Smooth muscle cell (in vitro differentiated cells): ENCODE data around the gene NFKBIA. TPM values are rescaled to one million over a fixed set of nuclear protein-coding genes. Genes with fewer than 3 reads are reported as not detected.

Experiments used
- DNase-seq: peaks from one replicate; lab custom pipeline; 2025; ENCODE audit not compliant: unreplicated experiment; lab: John Stamatoyannopoulos, UW
- H2AFZ ChIP-seq: fragments of 200-600 bp; sonication (generic); 2 replicates; pipeline ENCODE4 v1.6.0; 2016; ENCODE audit warnings: antibody characterized with exemption, low read depth, mild to moderate bottlenecking
- H3F3A ChIP-seq: fragments of 200-600 bp; sonication (generic); 2 replicates; pipeline ENCODE4 v1.6.0; 2017; ENCODE audit warnings: antibody characterized with exemption, low read depth
- H3K27ac ChIP-seq: fragments of 200-600 bp; sonication (generic); 2 replicates; pipeline ENCODE4 v1.5.1; 2016; ENCODE audit warnings: low read depth, mild to moderate bottlenecking
- H3K27me3 ChIP-seq: fragments of 200-600 bp; sonication (generic); 2 replicates; pipeline ENCODE4 v1.6.1; 2016; ENCODE audit warnings: low read depth, mild to moderate bottlenecking
- H3K36me3 ChIP-seq: fragments of 200-600 bp; sonication (generic); 2 replicates; pipeline ENCODE4 v1.5.1; 2016; ENCODE audit warnings: low read depth
- H3K4me1 ChIP-seq: fragments of 200-600 bp; sonication (generic); 2 replicates; pipeline ENCODE4 v1.5.1; 2016; ENCODE audit warnings: low read depth
- H3K4me2 ChIP-seq: fragments of 200-600 bp; sonication (generic); 2 replicates; pipeline ENCODE4 v1.6.0; 2016; ENCODE audit warnings: mild to moderate bottlenecking
- H3K4me3 ChIP-seq: fragments of 200-600 bp; sonication (generic); 2 replicates; pipeline ENCODE4 v1.5.1; 2016; ENCODE audit warnings: mild to moderate bottlenecking
- H3K79me2 ChIP-seq: fragments of 200-600 bp; sonication (generic); 2 replicates; pipeline ENCODE4 v1.6.0; 2016; ENCODE audit warnings: low read depth, mild to moderate bottlenecking
- H3K9ac ChIP-seq: fragments of 200-600 bp; sonication (generic); 2 replicates; pipeline ENCODE4 v1.6.0; 2016; ENCODE audit warnings: low read depth
- H3K9me3 ChIP-seq: fragments of 200-600 bp; sonication (generic); replicated peaks from 2 replicates; pipeline ENCODE4 v1.5.1; 2016; ENCODE audit warnings: low read depth
- H4K20me1 ChIP-seq: fragments of 200-600 bp; sonication (generic); 2 replicates; pipeline ENCODE4 v1.6.0; 2016; ENCODE audit warnings: low read depth
- CTCF ChIP-seq: fragments of 200-600 bp; sonication (generic); IDR thresholded peaks from 2 replicates; pipeline ENCODE4 v1.5.1; 2017; ENCODE audit warnings: borderline replicate concordance, mild to moderate bottlenecking, antibody characterized with exemption; ENCODE audit not compliant: insufficient read depth, poor library complexity, severe bottlenecking
- WGBS: methylation state at CpG from one replicate; pipeline ENCODE4 v1.1.7; 2016; ENCODE audit warnings: low lambda C conversion rate; 5-methylcytosine and 5-hydroxymethylcytosine counted together
- polyA plus RNA-seq: library from polyadenylated mRNA; unstranded; fragments of >200 nt; fragmentation: Nextera tagmentation; extraction: Ambion mirVana; gene quantifications from 2 replicates; pipeline ENCODE4 v1.2.1, GENCODE V29; 2016
- total RNA-seq: library from RNA; depleted of rRNA; stranded (reverse); fragments of >200 nt; gene quantifications from 2 replicates; pipeline ENCODE4 v1.2.3, GENCODE V29; 2014

The NFKBIA gene
- total and polyA plus RNA-seq, 2 experiments from 2014 or later: 215 to 223 TPM

- Histone ChIP-seq H3K79me2 (no peaks in the 10 kb centered on the region), H2AFZ (no peak overlapping the region), H3K4me1 (peaks cover 35% of the 10 kb centered on the region), H4K20me1 (no peaks in the 10 kb centered on the region), H3K9ac (peak overlapping the region; percentile 89), H3K9me3 (no peaks in the 10 kb centered on the region), H3K36me3 (no peaks in the 10 kb centered on the region), H3K27me3 (no peaks in the 10 kb centered on the region), H3K4me2 (peak overlapping the region; percentile 3), H3K4me3 (no peak overlapping the region), H3F3A (peaks cover 8% of the 10 kb centered on the region), H3K27ac (peak overlapping the region; percentile 97)
- WGBS: 68% methylated on average over 12 of the region's 12 CpGs
- no peak for DNase-seq
- TF ChIP-seq CTCF: no peak
These were observed 38.5 kb downstream of the NFKBIA start for GRCh38 chr14:35366056-35366451.

- Histone ChIP-seq H3K9ac (peak overlapping the region; percentile 89), H3K79me2 (no peaks in the 10 kb centered on the region), H3K36me3 (no peaks in the 10 kb centered on the region), H2AFZ (peak overlapping the region; percentile 66), H3K4me3 (no peak overlapping the region), H3K27ac (peak overlapping the region; percentile 97), H3K27me3 (no peaks in the 10 kb centered on the region), H3K4me2 (peak overlapping the region; percentile 69), H4K20me1 (no peaks in the 10 kb centered on the region), H3K4me1 (peaks cover 35% of the 10 kb centered on the region), H3F3A (peaks cover 8% of the 10 kb centered on the region), H3K9me3 (no peaks in the 10 kb centered on the region)
- peak; percentile 25 for DNase-seq
- TF ChIP-seq CTCF: no peak
- 22% methylated on average over 13 of the region's 13 CpGs for WGBS
These were observed 39.2 kb downstream of the NFKBIA start for GRCh38 chr14:35365130-35366055.

GRCh38 chr14:35362911-35363374 is 41.6 kb downstream of the NFKBIA start:
- Histone ChIP-seq H3K9me3 (no peaks in the 10 kb centered on the region), H4K20me1 (no peaks in the 10 kb centered on the region), H3K4me1 (peaks cover 27% of the 10 kb centered on the region), H3K27me3 (no peaks in the 10 kb centered on the region), H3K4me3 (no peak overlapping the region), H2AFZ (peak overlapping the region; percentile 84), H3K27ac (peak overlapping the region; percentile 69), H3K9ac (no peak overlapping the region), H3K36me3 (no peaks in the 10 kb centered on the region), H3F3A (peaks cover 8% of the 10 kb centered on the region), H3K79me2 (no peaks in the 10 kb centered on the region), H3K4me2 (peak overlapping the region; percentile 56)
- TF ChIP-seq CTCF: no peak
- 78% methylated on average over 25 of the region's 25 CpGs for WGBS
- no peak for DNase-seq
